HEK293 (cell line): ENCODE results near the gene ABCC3.

ENCODE experiments used
- RBAK ChIP-seq: fragments of 450-650 bp; formaldehyde crosslinking; IDR thresholded peaks from 2 replicates; pipeline ENCODE4 v1.5.1; 2016; ENCODE audit warnings: missing biosample characterization, missing genetic modification characterization
- ZBTB20 ChIP-seq: fragments of 450-650 bp; formaldehyde crosslinking; IDR thresholded peaks from 2 replicates; pipeline ENCODE4 v1.5.1; 2016; ENCODE audit warnings: missing biosample characterization, missing genetic modification characterization
- ZBTB21 ChIP-seq: fragments of 450-650 bp; formaldehyde crosslinking; IDR thresholded peaks from 2 replicates; pipeline ENCODE4 v1.5.1; 2017; ENCODE audit warnings: missing biosample characterization, missing genetic modification characterization
- ZBTB8A ChIP-seq: fragments of 450-650 bp; formaldehyde crosslinking; IDR thresholded peaks from 2 replicates; pipeline ENCODE4 v1.5.1; 2016; ENCODE audit warnings: missing biosample characterization, missing genetic modification characterization
- ZNF24 ChIP-seq: fragments of 450-650 bp; formaldehyde crosslinking; IDR thresholded peaks from 2 replicates; pipeline ENCODE4 v1.5.1; 2016; ENCODE audit warnings: missing biosample characterization, missing genetic modification characterization
- ZNF416 ChIP-seq: fragments of 450-650 bp; formaldehyde crosslinking; IDR thresholded peaks from 2 replicates; pipeline ENCODE4 v1.5.1; 2016; ENCODE audit warnings: missing biosample characterization, missing genetic modification characterization
- ZNF501 ChIP-seq: fragments of 450-650 bp; formaldehyde crosslinking; IDR thresholded peaks from 2 replicates; pipeline ENCODE4 v1.5.1; 2016; ENCODE audit warnings: missing biosample characterization, missing genetic modification characterization
- TF ChIP-seq, protein P1 (sequence below): fragments of 450-650 bp; formaldehyde crosslinking; IDR thresholded peaks from 2 replicates; pipeline ENCODE4 v1.5.1; 2016; ENCODE audit warnings: missing biosample characterization, missing genetic modification characterization, borderline replicate concordance
- TF ChIP-seq, protein P2 (sequence below): fragments of 450-650 bp; formaldehyde crosslinking; IDR thresholded peaks from 2 replicates; pipeline ENCODE4 v1.5.1; 2016; ENCODE audit warnings: missing biosample characterization, missing genetic modification characterization
- TF ChIP-seq, protein P3 (sequence below): fragments of 450-650 bp; formaldehyde crosslinking; IDR thresholded peaks from 2 replicates; pipeline ENCODE4 v1.5.1; 2016; ENCODE audit warnings: missing biosample characterization, missing genetic modification characterization

DNA sequence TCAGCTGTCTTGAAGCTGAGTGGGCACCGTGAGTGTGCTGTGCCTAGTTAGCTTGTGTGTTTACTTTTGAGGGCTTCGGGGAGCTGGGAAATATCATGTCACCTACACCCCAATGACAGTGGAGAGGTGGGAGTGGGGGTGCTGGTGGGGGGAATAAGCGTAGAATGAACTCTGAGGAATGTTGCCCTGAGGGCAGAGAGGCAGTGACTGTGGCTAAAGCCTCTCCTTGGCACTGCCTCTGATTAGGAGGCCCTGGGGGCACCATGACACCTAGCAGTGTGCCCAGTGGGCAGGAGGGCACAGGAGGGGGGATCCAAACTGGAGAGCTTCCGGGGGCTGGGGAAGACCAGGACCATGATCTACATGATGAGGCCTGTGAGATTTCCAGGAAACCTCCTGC lies 49.3 kb upstream of the ABCC3 start:
- TF ChIP-seq ZBTB8A (tag by site-specific recombination) (no peak), ZBTB20 (tag by site-specific recombination) (no peak), ZNF416 (tag by site-specific recombination) (no peak), ZNF24 (no peak), ZNF501 (tag by site-specific recombination) (no peak), RBAK (tag by site-specific recombination) (no peak), ZBTB21 (no peak)
- TF ChIP-seq, protein P1, sequence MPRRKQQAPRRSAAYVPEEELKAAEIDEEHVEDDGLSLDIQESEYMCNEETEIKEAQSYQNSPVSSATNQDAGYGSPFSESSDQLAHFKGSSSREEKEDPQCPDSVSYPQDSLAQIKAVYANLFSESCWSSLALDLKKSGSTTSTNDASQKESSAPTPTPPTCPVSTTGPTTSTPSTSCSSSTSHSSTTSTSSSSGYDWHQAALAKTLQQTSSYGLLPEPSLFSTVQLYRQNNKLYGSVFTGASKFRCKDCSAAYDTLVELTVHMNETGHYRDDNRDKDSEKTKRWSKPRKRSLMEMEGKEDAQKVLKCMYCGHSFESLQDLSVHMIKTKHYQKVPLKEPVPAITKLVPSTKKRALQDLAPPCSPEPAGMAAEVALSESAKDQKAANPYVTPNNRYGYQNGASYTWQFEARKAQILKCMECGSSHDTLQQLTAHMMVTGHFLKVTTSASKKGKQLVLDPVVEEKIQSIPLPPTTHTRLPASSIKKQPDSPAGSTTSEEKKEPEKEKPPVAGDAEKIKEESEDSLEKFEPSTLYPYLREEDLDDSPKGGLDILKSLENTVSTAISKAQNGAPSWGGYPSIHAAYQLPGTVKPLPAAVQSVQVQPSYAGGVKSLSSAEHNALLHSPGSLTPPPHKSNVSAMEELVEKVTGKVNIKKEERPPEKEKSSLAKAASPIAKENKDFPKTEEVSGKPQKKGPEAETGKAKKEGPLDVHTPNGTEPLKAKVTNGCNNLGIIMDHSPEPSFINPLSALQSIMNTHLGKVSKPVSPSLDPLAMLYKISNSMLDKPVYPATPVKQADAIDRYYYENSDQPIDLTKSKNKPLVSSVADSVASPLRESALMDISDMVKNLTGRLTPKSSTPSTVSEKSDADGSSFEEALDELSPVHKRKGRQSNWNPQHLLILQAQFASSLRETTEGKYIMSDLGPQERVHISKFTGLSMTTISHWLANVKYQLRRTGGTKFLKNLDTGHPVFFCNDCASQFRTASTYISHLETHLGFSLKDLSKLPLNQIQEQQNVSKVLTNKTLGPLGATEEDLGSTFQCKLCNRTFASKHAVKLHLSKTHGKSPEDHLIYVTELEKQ (tag by site-specific recombination) = no peak
- TF ChIP-seq, protein P2, sequence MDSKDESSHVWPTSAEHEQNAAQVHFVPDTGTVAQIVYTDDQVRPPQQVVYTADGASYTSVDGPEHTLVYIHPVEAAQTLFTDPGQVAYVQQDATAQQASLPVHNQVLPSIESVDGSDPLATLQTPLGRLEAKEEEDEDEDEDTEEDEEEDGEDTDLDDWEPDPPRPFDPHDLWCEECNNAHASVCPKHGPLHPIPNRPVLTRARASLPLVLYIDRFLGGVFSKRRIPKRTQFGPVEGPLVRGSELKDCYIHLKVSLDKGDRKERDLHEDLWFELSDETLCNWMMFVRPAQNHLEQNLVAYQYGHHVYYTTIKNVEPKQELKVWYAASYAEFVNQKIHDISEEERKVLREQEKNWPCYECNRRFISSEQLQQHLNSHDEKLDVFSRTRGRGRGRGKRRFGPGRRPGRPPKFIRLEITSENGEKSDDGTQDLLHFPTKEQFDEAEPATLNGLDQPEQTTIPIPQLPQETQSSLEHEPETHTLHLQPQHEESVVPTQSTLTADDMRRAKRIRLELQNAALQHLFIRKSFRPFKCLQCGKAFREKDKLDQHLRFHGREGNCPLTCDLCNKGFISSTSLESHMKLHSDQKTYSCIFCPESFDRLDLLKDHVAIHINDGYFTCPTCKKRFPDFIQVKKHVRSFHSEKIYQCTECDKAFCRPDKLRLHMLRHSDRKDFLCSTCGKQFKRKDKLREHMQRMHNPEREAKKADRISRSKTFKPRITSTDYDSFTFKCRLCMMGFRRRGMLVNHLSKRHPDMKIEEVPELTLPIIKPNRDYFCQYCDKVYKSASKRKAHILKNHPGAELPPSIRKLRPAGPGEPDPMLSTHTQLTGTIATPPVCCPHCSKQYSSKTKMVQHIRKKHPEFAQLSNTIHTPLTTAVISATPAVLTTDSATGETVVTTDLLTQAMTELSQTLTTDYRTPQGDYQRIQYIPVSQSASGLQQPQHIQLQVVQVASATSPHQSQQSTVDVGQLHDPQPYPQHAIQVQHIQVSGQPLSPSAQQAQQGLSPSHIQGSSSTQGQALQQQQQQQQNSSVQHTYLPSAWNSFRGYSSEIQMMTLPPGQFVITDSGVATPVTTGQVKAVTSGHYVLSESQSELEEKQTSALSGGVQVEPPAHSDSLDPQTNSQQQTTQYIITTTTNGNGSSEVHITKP (tag by site-specific recombination) = no peak
- TF ChIP-seq, protein P3, sequence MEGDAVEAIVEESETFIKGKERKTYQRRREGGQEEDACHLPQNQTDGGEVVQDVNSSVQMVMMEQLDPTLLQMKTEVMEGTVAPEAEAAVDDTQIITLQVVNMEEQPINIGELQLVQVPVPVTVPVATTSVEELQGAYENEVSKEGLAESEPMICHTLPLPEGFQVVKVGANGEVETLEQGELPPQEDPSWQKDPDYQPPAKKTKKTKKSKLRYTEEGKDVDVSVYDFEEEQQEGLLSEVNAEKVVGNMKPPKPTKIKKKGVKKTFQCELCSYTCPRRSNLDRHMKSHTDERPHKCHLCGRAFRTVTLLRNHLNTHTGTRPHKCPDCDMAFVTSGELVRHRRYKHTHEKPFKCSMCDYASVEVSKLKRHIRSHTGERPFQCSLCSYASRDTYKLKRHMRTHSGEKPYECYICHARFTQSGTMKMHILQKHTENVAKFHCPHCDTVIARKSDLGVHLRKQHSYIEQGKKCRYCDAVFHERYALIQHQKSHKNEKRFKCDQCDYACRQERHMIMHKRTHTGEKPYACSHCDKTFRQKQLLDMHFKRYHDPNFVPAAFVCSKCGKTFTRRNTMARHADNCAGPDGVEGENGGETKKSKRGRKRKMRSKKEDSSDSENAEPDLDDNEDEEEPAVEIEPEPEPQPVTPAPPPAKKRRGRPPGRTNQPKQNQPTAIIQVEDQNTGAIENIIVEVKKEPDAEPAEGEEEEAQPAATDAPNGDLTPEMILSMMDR = no peak
